ENCODE measurements around the gene PCNT.

PCNT gene

DNA sequence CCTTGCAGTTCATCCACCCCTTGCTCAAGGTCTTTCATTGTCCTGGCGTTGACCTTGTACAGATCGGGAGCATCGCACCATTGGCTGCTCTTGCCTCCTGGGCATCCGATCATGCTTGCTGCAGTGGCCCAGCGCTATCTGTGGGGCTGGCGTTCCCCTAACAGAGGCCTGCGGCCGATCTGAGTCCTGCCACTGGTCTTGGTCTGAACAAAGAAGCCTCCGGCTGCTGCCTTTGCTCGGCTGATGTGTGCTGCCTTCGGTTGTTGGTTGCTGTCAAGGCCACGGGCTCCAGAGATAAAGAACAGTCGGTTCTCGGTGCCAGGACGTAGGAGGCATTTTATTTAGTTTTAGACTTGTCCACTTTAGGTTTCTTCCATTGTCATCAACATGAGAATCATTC is 39.0 kb downstream of the PCNT start:
- TF ChIP-seq CTCF (IDR thresholded peaks at IDR 0.05; ENCODE audit: unreplicated experiment in 3 of 3) = no peak
- Mint-ChIP-seq H3K9me3 (no peaks in the 10 kb centered on the region), H3K4me3 (no peak overlapping the region), H3K36me3 (ENCODE audit: low read depth) (peaks cover 56% of the 10 kb centered on the region), H3K27me3 (ENCODE audit: low read depth) (peaks cover 7% of the 10 kb centered on the region), H3K27ac (peak overlapping the region in 1 of 3 experiments; percentile 89), H3K4me1 (peaks cover 19% of the 10 kb centered on the region)

DNA sequence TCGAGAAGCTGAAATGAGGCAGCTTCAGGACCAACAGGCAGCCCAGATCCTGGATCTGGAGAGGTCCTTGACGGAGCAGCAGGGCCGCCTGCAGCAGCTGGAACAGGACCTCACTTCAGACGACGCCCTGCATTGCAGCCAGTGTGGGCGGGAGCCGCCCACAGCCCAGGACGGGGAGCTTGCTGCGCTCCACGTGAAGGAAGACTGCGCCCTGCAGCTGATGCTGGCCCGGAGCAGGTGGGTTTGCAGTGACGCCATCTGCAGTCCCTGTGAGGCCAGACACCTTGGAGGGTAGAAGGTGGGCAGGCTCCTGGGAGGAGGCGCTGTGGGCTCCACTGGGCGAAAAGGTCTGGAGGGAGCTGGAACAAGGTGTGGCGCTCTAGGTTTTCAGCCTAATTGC is 39.7 kb downstream of the PCNT start:
- H3K27ac Mint-ChIP-seq = no peak overlapping the region
- peaks cover 19% of the 10 kb centered on the region for H3K4me1 Mint-ChIP-seq
- TF ChIP-seq CTCF (IDR thresholded peaks at IDR 0.05; ENCODE audit: unreplicated experiment in 3 of 3) = no peak
- peaks cover 52% of the 10 kb centered on the region for H3K36me3 Mint-ChIP-seq (ENCODE audit: low read depth)
- no peak overlapping the region for H3K4me3 Mint-ChIP-seq
- H3K27me3 Mint-ChIP-seq (ENCODE audit: low read depth) = peaks cover 7% of the 10 kb centered on the region
- no peaks in the 10 kb centered on the region for H3K9me3 Mint-ChIP-seq

DNA sequence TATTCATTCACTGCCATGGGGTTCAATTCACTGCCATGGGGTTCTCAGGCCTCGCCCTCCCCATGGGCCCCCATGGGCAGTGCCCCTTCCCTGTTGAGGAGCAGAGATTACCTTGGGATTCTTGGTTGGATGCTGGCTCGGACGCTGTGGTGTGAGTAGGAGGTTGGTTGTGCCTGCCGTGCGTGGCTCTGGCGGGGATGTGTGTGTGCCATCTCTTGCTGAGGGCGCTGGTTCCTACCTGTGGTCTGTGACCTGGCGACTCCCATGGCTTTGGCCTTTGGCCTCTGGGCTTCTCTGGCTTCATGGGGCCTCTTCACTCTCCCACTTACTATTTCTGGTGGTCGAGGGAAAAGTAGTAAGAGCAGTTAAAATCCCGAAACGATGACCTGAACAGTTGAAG is 42.1 kb downstream of the PCNT start:
- Mint-ChIP-seq H3K4me3 (no peak overlapping the region), H3K27me3 (ENCODE audit: low read depth) (peaks cover 7% of the 10 kb centered on the region), H3K4me1 (peaks cover 19% of the 10 kb centered on the region), H3K9me3 (no peaks in the 10 kb centered on the region), H3K27ac (no peak overlapping the region), H3K36me3 (ENCODE audit: low read depth) (peaks cover 56% of the 10 kb centered on the region)
- no peak for TF ChIP-seq CTCF (IDR thresholded peaks at IDR 0.05; ENCODE audit: unreplicated experiment in 3 of 3)

DNA sequence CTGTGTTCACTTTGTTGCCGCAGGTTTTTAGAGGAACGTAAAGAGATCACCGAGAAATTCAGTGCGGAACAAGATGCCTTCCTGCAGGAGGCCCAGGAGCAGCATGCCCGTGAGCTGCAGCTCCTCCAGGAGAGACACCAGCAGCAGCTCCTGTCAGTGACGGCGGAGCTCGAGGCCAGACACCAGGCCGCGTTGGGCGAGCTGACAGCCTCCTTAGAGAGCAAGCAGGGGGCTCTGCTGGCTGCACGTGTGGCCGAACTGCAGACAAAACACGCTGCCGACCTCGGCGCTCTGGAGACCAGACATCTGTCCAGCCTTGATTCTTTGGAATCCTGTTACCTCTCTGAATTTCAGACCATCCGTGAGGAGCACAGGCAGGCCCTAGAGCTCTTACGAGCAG is 42.6 kb downstream of the PCNT start:
- H3K36me3 Mint-ChIP-seq (ENCODE audit: low read depth) = peaks cover 54% of the 10 kb centered on the region

DNA sequence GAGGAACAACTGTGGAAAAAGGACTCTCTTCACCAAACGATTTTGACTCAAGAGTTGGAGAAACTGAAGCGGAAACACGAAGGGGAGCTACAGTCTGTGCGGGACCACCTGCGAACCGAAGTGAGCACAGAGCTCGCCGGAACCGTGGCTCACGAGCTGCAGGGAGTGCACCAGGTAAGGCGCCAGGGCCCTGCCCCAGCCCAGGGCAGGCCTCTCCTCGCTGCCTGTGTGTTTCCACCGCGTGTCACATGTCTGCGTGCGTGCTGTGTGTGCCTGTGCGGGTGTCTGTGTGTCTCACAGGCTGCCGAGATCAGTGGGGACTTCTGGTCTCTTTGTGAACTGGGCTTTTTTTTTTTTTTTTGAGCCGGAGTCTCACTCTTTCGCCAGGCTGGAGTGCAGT is 43.0 kb downstream of the PCNT start:
- Mint-ChIP-seq H3K9me3 (no peaks in the 10 kb centered on the region), H3K27me3 (ENCODE audit: low read depth) (peaks cover 7% of the 10 kb centered on the region), H3K36me3 (ENCODE audit: low read depth) (peaks cover 54% of the 10 kb centered on the region), H3K27ac (no peak overlapping the region), H3K4me3 (no peak overlapping the region), H3K4me1 (peaks cover 12% of the 10 kb centered on the region)
- TF ChIP-seq CTCF (IDR thresholded peaks at IDR 0.05; ENCODE audit: unreplicated experiment in 3 of 3) = no peak

More for the DNA sequence above, 42.6 kb downstream of the PCNT start:
- H3K27ac Mint-ChIP-seq = no peak overlapping the region
- no peak overlapping the region for H3K4me3 Mint-ChIP-seq
- H3K4me1 Mint-ChIP-seq = peaks cover 16% of the 10 kb centered on the region
- peaks cover 7% of the 10 kb centered on the region for H3K27me3 Mint-ChIP-seq (ENCODE audit: low read depth)
- no peaks in the 10 kb centered on the region for H3K9me3 Mint-ChIP-seq
- TF ChIP-seq CTCF (IDR thresholded peaks at IDR 0.05; ENCODE audit: unreplicated experiment in 3 of 3) = no peak

DNA sequence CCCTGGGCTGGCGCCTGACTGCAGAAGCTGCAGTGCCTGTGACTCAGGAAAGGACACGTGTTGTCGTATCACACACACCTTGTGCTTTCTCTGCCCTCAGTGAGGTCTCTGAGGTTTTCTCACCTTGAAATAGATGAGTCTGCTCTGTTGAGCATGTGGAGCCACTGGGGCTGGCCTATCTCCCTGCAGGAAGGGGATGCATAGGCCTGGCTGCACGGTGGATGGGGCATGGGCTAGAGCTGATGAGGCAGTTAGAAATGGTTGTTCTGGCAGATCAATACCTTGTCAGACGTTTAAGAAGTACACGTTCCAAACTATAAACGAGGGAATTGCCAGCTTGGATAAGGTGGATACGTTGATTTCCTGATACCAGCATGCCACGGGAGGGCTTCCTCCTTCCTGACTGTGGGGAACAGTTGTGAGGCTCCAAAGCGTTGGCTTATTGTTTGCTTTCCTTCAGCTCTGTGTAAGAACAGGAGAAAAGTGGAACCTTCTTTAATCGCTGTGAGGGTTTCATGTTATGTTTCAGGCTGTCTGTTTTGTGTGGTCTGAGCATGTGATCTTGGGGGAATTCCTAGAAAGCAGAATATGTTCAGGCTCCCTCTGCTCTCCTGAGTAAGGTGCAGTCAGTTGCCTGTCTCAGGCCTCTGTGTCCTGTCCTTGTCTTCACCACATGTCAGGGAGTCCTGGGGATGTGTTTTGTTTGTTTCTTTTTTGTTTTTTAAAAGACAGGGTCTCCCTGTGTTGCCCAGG is 44.8 kb downstream of the PCNT start:
- Mint-ChIP-seq H3K9me3 (no peaks in the 10 kb centered on the region), H3K4me3 (no peak overlapping the region), H3K4me1 (no peaks in the 10 kb centered on the region), H3K36me3 (ENCODE audit: low read depth) (peaks cover 48% of the 10 kb centered on the region), H3K27me3 (ENCODE audit: low read depth) (no peaks in the 10 kb centered on the region), H3K27ac (no peak overlapping the region)
- TF ChIP-seq CTCF (IDR thresholded peaks at IDR 0.05; ENCODE audit: unreplicated experiment in 3 of 3) = no peak
